K562 (cell line): ENCODE measurements around the gene CPM. TPM values are rescaled to one million over a fixed set of nuclear protein-coding genes. Genes with fewer than 3 reads are reported as not detected.
"Not testable (repeated sequence)": the region's sequence is repeated elsewhere in the genome, so short reads cannot be mapped to it uniquely, and the experiment has no call there.

Source experiments
- ATAC-seq: fragments of 200-7000 bp; cut with Tn5 transposase; 3 replicates; pipeline ENCODE4 v1.9.1; 2020; ENCODE audit warnings: moderate library complexity
- BruUV-seq: library from RNA; stranded (reverse); fragments of 400-500 nt; replicated peaks from 2 replicates; lab custom pipeline; 2021; lab: Mats Ljungman, UMichigan
- CTCF ChIA-PET: fragments of 300-600 bp; formaldehyde crosslinking; extraction: SDS; loops from one replicate; lab custom pipeline; 2021; ENCODE audit warnings: low intra/inter-chr PET ratio; lab: Yijun Ruan, JAX
- POLR2A ChIA-PET: fragments of 300-600, 350-650 bp; sonication (Branson Sonifier 250); formaldehyde crosslinking; extraction: SDS; loops from one replicate; lab custom pipeline; 2021; ENCODE audit warnings: antibody characterized with exemption, inconsistent platforms; lab: Yijun Ruan, JAX
- DNase-seq, 4 experiments: peaks; one replicate each; pipeline versions ENCODE4 v3.0.0 to v3.0.0-alpha.2; 2011 to 2018; ENCODE audit warnings: low spot score in 3 of 4, mixed read lengths in 3 of 4; ENCODE audit errors: extremely low read depth in 1 of 4
- FAIRE-seq: peaks from 2 replicates; lab custom pipeline; 2011; peaks lifted over from hg19 to GRCh38; lab: Jason Lieb, UNC
- H2AFZ ChIP-seq: 2 replicates; pipeline ENCODE4 v1.6.0; 2011; ENCODE audit warnings: low read depth, low read length, control low read depth, inconsistent platforms
- H3K27ac ChIP-seq: fragments of 200-600 bp; 3 replicates; pipeline ENCODE4 v1.8.0; 2011; ENCODE audit warnings: low read depth, mild to moderate bottlenecking, control low read depth, inconsistent platforms, low read length, moderate library complexity, mixed read lengths; ENCODE audit errors: extremely low read depth
- H3K27me3 ChIP-seq, 2 experiments: fragments of 300-600 bp in 1 of 2; 2 replicates in 1 of 2; 3 replicates in 1 of 2; pipeline versions ENCODE4 v1.6.0 to v1.8.0; 2011; ENCODE audit warnings: inconsistent platforms in 2 of 2, low read length in 2 of 2, mild to moderate bottlenecking in 1 of 2, mixed read lengths in 1 of 2, moderate library complexity in 1 of 2; ENCODE audit not compliant: control insufficient read depth in 2 of 2, insufficient read depth in 2 of 2
- H3K36me3 ChIP-seq: fragments of 300-600 bp; 3 replicates; pipeline ENCODE4 v1.8.0; 2011; ENCODE audit warnings: mild to moderate bottlenecking, low read length, inconsistent platforms; ENCODE audit not compliant: control insufficient read depth, insufficient read depth
- H3K4me1 ChIP-seq, 2 experiments: fragments of 200-600 bp in 1 of 2; replicated peaks in 1 of 2; 2 replicates in 1 of 2; 3 replicates in 1 of 2; pipeline versions ENCODE4 v1.5.1 to v1.8.0; 2011; ENCODE audit warnings: inconsistent platforms in 2 of 2, low read length in 2 of 2, mild to moderate bottlenecking in 1 of 2, mixed read lengths in 1 of 2, moderate library complexity in 1 of 2; ENCODE audit not compliant: control insufficient read depth in 2 of 2, insufficient read depth in 2 of 2
- H3K4me2 ChIP-seq: 2 replicates; pipeline ENCODE4 v1.6.1; 2011; ENCODE audit warnings: low read length, control low read depth, inconsistent platforms, mixed read lengths; ENCODE audit not compliant: insufficient read depth
- H3K4me3 ChIP-seq: fragments of 200-600 bp; sonication (generic), shearing (Covaris generic); 2 replicates; pipeline ENCODE4 v1.5.1; 2016; ENCODE audit warnings: control low read depth, inconsistent platforms
- H3K79me2 ChIP-seq: fragments of 200-600 bp; 3 replicates; pipeline ENCODE4 v1.8.0; 2011; ENCODE audit warnings: low read length, inconsistent platforms; ENCODE audit not compliant: control insufficient read depth, insufficient read depth
- H3K9ac ChIP-seq, 2 experiments: 2 replicates each; pipeline versions ENCODE4 v1.6.0 to v1.6.1; 2011; ENCODE audit warnings: low read depth in 2 of 2, low read length in 2 of 2, control low read depth in 1 of 2, inconsistent platforms in 1 of 2, mild to moderate bottlenecking in 1 of 2, mixed read lengths in 1 of 2; ENCODE audit not compliant: insufficient read depth in 1 of 2
- H3K9me1 ChIP-seq: one replicate; pipeline ENCODE4 v1.6.0; 2011; ENCODE audit warnings: inconsistent platforms, mild to moderate bottlenecking, low read length, moderate library complexity; ENCODE audit not compliant: control insufficient read depth, insufficient read depth
- H3K9me3 ChIP-seq: replicated peaks from 2 replicates; pipeline ENCODE4 v1.5.1; 2011; ENCODE audit warnings: low read depth, low read length, inconsistent platforms; ENCODE audit not compliant: control insufficient read depth, insufficient read depth
- H4K20me1 ChIP-seq: replicated peaks from 2 replicates; pipeline ENCODE4 v1.6.1; 2011; ENCODE audit warnings: low read length, inconsistent platforms, mixed read lengths; ENCODE audit not compliant: control insufficient read depth, insufficient read depth
- CEBPB ChIP-seq: fragments of 450-650 bp; IDR thresholded peaks from 2 replicates; pipeline ENCODE4 v1.6.1; 2016; ENCODE audit warnings: missing genetic modification characterization, missing compliant biosample characterization
- MAFK ChIP-seq: IDR thresholded peaks from 2 replicates; pipeline ENCODE4 v1.6.1; 2011; ENCODE audit warnings: low read length, improper control_type of control experiment
- ZNF316 ChIP-seq: fragments of 450-650 bp; IDR thresholded peaks from 2 replicates; pipeline ENCODE4 v1.6.1; 2016
- WGBS: fragments of 100-300 bp; shearing (Covaris generic); methylation state at CpG from one replicate; pipeline ENCODE4 v1.1.6; 2016; ENCODE audit warnings: low coverage, mixed read lengths; ENCODE audit not compliant: insufficient coverage; ENCODE audit errors: missing lambda C conversion rate; 5-methylcytosine and 5-hydroxymethylcytosine counted together
- in situ Hi-C: fragments of 300-500 bp; cut with MboI; formaldehyde crosslinking; loops from 4 replicates; pipeline ENCODE4 v1.15.0; 2018; ENCODE audit warnings: inconsistent platforms, mixed read lengths
- intact Hi-C: fragments of 100-400 bp; cut with micrococcal nuclease; formaldehyde crosslinking; loops from 2 replicates; pipeline ENCODE4 v1.14.2; 2022
- polyA plus RNA-seq, 8 experiments: library from polyadenylated mRNA; depleted of rRNA in 4 of 8; stranded (reverse) in 5 of 8; unstranded in 3 of 8; fragments of >200 nt; fragmentation: Nextera tagmentation in 2 of 8; fragmentation: Illumina TruSeq in 1 of 8; extraction: Ambion mirVana in 2 of 8; extraction: Trizol in 1 of 8; gene quantifications; 2 replicates each; pipeline versions ENCODE4 v1.2.1 to v1.2.3, GENCODE V29; 2011 to 2014; ENCODE audit warnings: inconsistent platforms in 1 of 8, missing spikeins in 1 of 8
- total RNA-seq, 7 experiments: library from RNA; depleted of rRNA in 6 of 7; stranded (reverse); fragments of >200 nt in 6 of 7; fragmentation: Illumina TruSeq in 2 of 7; extraction: Trizol in 2 of 7; gene quantifications; 2 replicates each; pipeline versions ENCODE4 v1.2.1 to v1.2.3, GENCODE V29; 2011 to 2021; ENCODE audit warnings: low replicate concordance in 1 of 7

The CPM gene
- total and polyA plus RNA-seq, 9 of the 15 experiments (the other 6 are each of a cell fraction or from before 2014, with no cell fraction given) = 0.31 TPM; not detected in 8

DNA sequence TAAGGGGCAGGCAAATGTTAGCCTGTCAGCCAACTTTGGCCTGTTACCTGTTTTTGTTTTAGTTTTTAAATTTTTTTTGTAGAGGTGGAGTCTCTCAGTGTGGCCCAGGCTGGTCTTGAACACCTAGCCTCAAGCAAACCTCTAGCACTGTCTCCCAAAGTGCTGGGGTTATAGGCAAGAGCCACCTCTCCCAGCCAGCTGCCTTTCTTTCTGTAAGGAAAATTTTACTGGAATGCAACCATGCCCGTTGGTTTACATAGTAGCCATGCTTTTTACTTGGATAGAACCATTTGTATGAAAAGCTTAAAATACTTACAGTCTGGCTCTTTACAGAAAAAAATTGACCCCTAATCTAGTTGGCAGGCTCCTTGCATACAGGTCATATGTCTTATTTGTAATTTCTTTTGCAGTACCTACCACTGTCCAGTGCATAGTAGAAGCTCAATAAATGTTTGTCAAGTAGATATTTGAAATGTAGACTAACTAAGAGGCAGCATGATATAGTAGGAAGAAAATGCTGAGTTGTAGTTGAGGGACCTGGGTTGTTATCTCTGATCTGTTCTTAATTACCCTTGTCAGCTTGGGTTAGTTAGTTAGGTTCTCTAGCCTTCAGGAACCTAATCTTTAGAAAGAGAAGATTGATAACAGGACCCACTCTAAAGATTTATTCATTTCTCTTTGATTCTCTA lies 120.3 kb downstream of the CPM start (continued):
- TF ChIP-seq MAFK (peak; percentile 33; the same call in 1 of the 2 replicates), ZNF316 (peak; percentile 87)

DNA sequence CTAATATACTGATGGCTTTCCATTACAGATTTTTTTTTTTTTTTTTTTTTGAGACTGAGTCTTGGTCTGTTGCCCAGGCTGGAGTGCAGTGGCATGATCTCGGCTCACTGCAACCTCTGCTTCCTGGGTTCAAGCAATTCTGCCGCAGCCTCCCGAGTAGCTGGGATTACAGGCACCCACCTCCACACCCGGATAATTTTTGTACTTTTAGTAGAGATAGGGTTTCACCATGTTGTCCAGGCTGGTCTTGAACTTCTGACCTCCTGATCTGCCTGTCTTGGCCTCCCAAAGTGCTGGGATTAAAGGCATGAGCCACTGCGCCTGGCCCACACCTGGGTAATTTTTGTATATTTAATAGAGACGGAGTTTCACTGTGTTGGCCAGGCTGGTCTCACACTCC lies 121.4 kb downstream of the CPM start:
- ATAC-seq, H4K20me1 ChIP-seq, H2AFZ ChIP-seq, FAIRE-seq, CTCF ChIA-PET, H3K9me3 ChIP-seq, H3K27me3 ChIP-seq, DNase-seq, H3K9me1 ChIP-seq, H3K4me2 ChIP-seq, intact Hi-C loops, in situ Hi-C loops, H3K4me3 ChIP-seq, H3K27ac ChIP-seq, BruUV-seq: not testable (repeated sequence)
- Histone ChIP-seq H3K4me1 (peaks cover 4 to 17% of the 10 kb centered on the region in 2 experiments), H3K36me3 (peaks cover 67% of the 10 kb centered on the region), H3K79me2 (peaks cover 84% of the 10 kb centered on the region), H3K9ac (0 out of 4 replicates have a peak overlapping the region, but pooled peaks of 1 of the 2 experiments have one; percentile 12)
- POLR2A ChIA-PET = interaction anchor here (0.7 to 1.2 kb wide), 2 partner anchors 10 to 1450 kb away, joined by 3 read pairs; no protein-coding TSS in a partner anchor
- 63% methylated on average over 6 of the region's 6 CpGs for WGBS

GRCh38 chr12:68810027-68810389 lies 123.0 kb downstream of the CPM start:
- H3K27ac ChIP-seq, H3K4me2 ChIP-seq, POLR2A ChIA-PET, intact Hi-C loops, H4K20me1 ChIP-seq, H3K9me1 ChIP-seq, BruUV-seq, FAIRE-seq: not testable (repeated sequence)
- H3K79me2 ChIP-seq = peaks cover 71% of the 10 kb centered on the region
- TF ChIP-seq CEBPB (tag) = peak; percentile 33; the same call in 1 of the 2 replicates
- TF ChIP-seq, all 486 proteins: peak for 1; not testable (repeated sequence) for 485
- H3K36me3 ChIP-seq = peaks cover 51% of the 10 kb centered on the region
- H2AFZ ChIP-seq, DNase-seq, in situ Hi-C loops, H3K27me3 ChIP-seq, H3K9ac ChIP-seq, H3K4me3 ChIP-seq, ATAC-seq, CTCF ChIA-PET, H3K9me3 ChIP-seq: not testable (repeated sequence)
- WGBS = 94% methylated on average over 11 of the region's 13 CpGs
- peaks cover 10 to 28% of the 10 kb centered on the region in 2 experiments for H3K4me1 ChIP-seq
